ENCODE data around the gene ANP32D.

DNA sequence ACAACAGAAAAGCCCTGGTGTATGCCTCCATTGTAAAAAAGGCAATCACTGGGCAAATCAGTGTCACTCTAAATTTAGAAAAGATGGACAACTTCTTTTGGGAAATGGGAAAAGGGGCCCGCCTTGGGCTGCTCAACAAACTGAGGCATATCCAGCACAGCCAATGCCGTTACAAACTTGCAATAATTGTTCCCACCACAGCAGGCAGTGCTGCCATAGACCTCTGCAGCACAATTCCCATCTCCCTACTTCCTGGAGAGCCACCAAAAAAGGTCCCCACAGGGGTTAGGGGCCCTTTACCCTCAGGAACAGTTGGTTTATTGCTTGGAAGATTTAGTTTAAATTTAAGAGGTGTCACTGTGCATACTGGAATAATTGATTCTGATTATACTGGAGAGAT lies 36.6 kb downstream of the ANP32D start:
- TF ChIP-seq FOXM1 (IDR thresholded peaks at IDR 0.05; ENCODE audit: borderline replicate concordance, low read depth) (no peak), CEBPB (IDR thresholded peaks at IDR 0.05) (no peak), CREB1 (IDR thresholded peaks at IDR 0.05; ENCODE audit: low read depth) (no peak), YY1 (IDR thresholded peaks at IDR 0.05; ENCODE audit: low read depth) (no peak), EP300 (IDR thresholded peaks at IDR 0.05; ENCODE audit: borderline replicate concordance) (no peak), NFIC (IDR thresholded peaks at IDR 0.05) (no peak), TCF12 (IDR thresholded peaks at IDR 0.05; ENCODE audit: low read depth) (no peak), EGR1 (IDR thresholded peaks at IDR 0.05) (no peak), TAF1 (IDR thresholded peaks at IDR 0.05; ENCODE audit: low read depth) (no peak), ZBTB7A (IDR thresholded peaks at IDR 0.05; ENCODE audit: low read depth) (no peak), RAD21 (IDR thresholded peaks at IDR 0.05; ENCODE audit: low read depth) (no peak)
- TF ChIP-seq, protein P1, sequence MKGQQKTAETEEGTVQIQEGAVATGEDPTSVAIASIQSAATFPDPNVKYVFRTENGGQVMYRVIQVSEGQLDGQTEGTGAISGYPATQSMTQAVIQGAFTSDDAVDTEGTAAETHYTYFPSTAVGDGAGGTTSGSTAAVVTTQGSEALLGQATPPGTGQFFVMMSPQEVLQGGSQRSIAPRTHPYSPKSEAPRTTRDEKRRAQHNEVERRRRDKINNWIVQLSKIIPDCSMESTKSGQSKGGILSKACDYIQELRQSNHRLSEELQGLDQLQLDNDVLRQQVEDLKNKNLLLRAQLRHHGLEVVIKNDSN (IDR thresholded peaks at IDR 0.05): no peak
- TF ChIP-seq, protein P2, sequence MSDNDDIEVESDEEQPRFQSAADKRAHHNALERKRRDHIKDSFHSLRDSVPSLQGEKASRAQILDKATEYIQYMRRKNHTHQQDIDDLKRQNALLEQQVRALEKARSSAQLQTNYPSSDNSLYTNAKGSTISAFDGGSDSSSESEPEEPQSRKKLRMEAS (IDR thresholded peaks at IDR 0.05): no peak
- TF ChIP-seq, protein P3, sequence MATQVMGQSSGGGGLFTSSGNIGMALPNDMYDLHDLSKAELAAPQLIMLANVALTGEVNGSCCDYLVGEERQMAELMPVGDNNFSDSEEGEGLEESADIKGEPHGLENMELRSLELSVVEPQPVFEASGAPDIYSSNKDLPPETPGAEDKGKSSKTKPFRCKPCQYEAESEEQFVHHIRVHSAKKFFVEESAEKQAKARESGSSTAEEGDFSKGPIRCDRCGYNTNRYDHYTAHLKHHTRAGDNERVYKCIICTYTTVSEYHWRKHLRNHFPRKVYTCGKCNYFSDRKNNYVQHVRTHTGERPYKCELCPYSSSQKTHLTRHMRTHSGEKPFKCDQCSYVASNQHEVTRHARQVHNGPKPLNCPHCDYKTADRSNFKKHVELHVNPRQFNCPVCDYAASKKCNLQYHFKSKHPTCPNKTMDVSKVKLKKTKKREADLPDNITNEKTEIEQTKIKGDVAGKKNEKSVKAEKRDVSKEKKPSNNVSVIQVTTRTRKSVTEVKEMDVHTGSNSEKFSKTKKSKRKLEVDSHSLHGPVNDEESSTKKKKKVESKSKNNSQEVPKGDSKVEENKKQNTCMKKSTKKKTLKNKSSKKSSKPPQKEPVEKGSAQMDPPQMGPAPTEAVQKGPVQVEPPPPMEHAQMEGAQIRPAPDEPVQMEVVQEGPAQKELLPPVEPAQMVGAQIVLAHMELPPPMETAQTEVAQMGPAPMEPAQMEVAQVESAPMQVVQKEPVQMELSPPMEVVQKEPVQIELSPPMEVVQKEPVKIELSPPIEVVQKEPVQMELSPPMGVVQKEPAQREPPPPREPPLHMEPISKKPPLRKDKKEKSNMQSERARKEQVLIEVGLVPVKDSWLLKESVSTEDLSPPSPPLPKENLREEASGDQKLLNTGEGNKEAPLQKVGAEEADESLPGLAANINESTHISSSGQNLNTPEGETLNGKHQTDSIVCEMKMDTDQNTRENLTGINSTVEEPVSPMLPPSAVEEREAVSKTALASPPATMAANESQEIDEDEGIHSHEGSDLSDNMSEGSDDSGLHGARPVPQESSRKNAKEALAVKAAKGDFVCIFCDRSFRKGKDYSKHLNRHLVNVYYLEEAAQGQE (IDR thresholded peaks at IDR 0.05; ENCODE audit: low read depth): no peak

Measured in Ishikawa (cell line).